Measurements from ENCODE around the gene CLCN4.

Gene CLCN4

DNA sequence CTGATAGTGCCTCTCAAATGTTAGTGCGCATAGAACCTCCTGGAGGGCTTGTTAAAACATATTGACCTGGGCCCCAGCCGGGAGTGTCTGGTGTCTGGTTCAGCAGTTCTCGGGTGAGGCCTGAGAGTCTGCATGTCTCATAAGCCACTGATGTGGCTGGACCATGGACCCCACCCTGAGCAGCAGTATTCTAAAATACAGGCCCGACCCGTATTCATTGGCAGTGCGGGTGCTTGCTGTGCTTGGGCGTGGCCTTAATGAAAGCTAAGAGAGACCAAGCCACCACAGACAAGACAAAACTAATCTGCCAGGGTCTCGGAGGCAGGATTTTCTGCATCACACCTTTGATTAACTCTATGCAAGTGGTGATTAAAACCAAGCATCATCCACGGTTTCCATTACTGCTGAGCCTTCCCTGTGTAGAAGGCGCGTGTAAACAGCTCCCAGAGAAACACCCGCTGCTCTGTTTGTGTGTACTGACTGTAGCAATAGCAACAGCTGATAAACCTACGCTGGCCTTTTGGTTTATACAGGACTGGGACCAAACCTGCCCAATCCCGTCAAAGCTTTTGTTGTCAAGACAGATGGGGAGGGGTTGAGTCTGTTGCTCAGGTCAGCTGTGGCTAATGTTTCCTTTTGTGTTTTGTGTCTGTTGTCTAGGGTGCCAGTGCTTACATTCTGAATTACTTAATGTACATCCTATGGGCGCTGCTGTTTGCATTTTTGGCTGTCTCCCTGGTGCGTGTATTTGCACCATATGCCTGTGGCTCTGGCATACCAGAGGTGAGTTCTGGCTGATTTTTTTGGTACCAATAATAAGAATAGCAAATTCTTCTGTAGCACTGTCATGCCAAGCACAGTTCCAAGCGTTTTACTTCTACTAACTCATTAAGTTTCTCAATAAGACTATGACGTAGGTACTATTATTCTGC, 40.8 kb downstream of the CLCN4 start:
- no peak for DNase-seq (ENCODE audit: low read depth)

DNA sequence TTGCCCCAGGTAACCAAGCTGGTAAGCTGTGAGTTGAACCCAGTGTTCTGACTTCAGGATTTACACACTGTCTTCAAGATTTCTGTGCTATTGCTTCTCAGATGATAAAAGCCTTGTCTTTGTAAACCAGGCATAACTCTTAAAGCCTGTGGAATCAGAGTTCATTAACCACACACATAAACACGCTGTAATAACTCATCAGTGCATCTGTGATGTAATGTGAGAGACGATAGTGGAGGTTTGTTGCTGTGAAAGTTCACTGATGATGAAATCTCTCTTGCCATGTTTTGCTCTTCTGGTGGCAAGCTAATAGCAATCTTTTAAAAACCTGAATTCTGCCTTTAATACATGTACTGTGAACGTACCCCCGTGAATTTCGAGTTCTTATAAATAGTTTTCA, 41.5 kb downstream of the CLCN4 start:
- DNase-seq (ENCODE audit: low read depth): no peak

DNA sequence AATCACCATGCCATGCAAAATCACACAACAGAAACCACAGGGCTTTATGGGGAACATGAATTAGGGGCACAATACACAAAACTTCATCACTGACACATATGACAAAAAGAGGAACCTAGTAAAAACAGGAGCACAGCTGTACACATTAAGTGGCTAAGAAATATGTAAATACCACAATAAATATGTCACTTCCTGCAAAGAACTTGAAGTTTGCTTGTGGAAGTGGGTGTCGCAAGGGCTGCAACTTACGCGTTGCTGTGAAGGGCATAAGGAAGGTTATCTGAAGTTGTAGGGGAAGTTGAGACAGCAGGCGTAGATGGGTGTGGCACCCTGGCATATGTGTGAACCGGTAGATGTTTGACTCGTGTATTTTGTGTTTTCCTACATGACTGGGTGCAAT, 42.4 kb downstream of the CLCN4 start:
- DNase-seq (ENCODE audit: low read depth): no peak

DNA sequence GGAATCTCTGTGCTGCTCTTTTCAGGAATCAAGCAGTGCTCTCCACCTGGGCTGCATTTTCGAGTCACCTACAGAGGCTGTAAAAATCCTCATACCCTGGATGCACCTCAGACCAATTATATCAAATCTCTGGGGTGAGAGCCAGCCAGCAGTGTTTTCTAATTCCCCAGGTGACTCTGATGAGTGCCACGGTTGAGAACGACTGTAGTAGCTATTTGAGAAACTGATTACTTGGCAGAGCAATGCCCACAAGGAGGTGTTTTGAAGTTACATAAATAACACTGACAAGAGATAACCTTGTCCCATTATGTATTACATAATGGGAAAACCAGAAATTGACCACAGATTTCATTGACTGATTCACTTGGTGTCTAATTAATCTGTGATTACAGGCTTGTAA, 46.8 kb downstream of the CLCN4 start:
- no peak for DNase-seq (ENCODE audit: low read depth)

DNA sequence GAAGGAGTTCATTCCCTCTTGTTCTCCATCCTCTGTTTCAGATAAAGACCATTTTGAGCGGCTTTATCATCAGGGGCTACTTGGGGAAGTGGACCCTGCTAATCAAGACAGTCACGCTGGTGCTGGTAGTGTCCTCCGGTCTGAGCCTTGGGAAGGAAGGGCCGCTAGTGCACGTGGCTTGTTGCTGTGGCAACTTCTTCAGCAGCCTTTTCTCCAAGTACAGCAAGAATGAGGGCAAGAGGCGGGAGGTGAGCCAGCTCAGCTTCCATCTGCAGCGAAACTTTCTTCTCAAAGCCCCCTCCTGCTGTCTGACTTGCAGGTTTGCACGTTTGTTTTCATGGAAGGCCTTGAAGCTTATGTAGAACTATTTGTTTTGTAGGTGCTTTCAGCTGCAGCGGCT, 49.5 kb downstream of the CLCN4 start:
- DNase-seq (ENCODE audit: low read depth): no peak

DNA sequence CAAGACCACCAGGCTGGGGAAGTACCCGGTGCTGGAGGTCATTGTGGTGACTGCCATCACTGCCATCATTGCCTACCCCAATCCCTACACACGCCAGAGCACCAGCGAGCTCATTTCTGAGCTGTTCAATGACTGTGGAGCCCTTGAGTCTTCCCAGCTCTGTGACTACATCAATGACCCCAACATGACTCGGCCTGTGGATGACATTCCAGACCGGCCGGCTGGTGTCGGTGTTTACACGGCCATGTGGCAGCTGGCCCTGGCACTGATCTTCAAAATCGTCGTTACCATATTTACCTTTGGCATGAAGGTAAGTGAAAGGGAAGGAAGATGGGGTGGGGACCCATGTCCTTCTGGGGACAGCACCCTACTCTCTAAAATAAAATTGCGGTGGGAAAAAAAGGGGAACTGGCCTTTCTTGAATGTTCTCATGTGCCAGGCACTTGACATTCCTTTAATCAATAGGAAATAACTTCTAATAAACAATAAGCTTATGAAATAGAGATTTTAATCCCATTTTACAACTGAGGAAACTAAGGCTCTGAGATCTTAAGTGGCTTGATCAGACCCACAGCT, 51.6 kb downstream of the CLCN4 start:
- DNase-seq (ENCODE audit: low read depth): no peak

DNA sequence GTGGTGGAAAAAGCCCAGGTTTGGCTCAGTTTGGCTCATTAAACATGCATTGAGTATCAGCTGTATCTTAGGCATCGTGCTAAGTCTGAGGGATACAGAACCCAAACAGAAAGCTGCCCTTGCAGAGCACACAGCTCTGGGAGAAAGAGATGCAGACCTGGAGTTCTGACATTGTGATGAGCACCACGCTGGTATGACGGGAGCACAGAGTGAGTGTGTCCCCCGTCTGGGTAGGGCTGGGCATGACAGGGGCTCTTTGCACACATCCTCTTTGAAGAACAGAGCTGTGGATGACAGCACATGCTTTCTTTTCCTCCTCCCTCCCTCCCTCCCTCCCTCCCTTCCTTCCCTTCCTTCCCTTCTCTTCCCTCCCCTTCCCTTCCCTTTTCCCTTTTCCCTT, 52.2 kb downstream of the CLCN4 start:
- no peak for DNase-seq (ENCODE audit: low read depth)

DNA sequence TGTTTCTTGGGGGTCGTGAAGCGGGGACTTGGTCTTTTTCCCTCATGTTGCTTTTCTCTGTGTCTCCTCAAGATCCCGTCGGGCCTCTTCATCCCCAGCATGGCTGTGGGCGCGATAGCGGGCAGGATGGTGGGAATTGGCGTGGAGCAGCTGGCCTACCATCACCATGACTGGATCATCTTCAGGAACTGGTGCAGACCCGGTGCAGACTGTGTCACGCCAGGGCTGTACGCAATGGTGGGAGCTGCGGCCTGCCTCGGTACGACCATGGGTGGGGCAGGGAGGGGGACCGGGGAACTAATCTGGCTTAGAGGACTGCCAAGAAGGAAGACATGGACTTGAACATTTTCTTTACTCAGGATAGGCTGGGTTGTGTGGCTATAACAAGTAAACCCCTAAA, 55.6 kb downstream of the CLCN4 start:
- DNase-seq (ENCODE audit: low read depth): no peak

DNA sequence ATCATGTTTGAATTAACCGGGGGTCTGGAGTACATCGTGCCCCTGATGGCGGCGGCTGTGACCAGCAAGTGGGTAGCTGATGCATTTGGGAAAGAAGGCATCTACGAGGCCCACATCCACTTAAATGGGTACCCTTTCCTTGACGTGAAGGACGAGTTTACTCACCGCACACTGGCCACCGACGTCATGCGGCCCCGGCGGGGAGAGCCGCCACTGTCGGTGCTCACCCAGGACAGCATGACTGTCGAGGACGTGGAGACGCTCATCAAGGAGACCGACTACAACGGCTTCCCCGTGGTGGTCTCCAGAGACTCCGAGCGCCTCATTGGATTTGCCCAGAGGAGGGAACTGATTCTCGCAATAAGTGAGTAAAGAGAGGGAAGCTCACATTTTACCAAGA, 56.9 kb downstream of the CLCN4 start:
- DNase-seq (ENCODE audit: low read depth): no peak

DNA sequence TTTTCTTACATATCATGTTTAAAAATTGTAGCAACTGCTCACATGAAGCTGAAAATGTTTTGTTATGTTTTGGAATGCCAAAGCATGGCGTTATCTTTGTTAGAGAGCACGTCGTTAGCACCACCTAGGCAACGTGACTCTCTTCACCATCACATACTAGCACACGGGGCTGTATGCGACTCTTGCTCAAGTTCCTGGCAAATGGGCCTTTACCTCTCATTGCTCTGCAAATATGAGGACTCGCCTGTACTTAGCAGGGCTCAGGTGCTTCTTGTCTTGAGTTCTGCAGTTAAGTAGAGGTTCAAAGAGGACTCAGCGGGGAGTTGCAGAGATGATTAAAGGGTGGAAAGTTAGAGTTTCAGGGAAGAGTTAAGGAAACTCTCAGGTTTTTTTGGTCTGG, 59.4 kb downstream of the CLCN4 start:
- no peak for DNase-seq (ENCODE audit: low read depth)

DNA sequence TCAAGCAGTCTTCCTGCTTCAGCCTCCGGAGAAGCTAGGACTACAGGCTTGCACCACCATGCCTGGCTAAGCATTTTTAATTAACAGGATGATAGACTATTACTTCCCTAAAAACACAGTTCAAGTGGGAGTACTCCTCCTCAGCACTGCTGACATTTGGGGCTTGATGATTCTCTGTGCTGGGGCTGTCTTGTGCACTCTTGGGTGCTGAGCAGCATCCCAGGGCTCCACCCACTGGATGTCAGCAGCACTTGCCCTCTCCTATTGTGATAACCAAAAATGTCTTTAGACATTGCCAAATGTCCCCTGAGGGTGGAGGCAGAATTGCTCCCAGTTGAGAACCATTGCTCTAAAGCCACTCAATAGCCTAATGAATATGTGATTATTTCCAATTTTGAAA, 60.4 kb downstream of the CLCN4 start:
- no peak for DNase-seq (ENCODE audit: low read depth)

DNA sequence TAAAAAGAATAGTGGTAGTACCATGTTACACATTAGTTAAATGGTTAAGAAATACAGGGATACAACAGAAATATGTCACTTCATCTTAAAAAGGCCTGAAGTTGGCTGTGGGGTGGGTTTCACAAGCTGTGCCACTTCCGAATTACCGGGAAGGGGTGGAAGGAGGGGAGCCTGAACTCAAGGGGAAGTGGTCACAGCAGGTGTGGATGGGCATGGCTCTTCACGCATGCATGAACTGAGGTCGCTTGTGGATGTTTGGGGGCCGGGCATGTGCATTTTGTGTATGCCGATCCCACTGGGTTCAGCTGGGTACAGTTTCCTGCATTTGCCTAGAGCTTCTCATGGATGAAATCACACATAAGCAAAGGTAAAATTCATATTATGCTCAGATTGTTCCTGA, 64.9 kb downstream of the CLCN4 start:
- no peak for DNase-seq (ENCODE audit: low read depth)

DNA sequence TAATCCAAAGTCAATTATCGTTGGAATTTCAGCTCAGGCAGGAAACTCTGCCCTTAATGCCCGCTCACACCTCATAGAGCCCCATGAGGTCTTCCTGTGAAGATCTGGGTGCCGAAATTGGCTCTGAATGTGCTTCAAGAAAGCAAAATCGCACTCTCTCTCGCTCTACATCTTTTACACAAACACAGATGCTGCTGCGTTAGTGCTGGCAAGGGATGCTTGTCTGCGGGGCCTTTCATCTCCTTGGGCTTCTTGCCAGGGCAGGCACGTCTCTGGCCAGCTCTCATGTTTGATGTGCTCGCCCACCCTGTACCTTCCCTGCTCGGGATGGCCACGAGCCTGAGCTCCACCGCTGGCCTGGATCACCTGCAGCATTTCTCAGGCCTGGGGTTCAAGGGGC, 66.5 kb downstream of the CLCN4 start:
- DNase-seq (ENCODE audit: low read depth): no peak

DNA sequence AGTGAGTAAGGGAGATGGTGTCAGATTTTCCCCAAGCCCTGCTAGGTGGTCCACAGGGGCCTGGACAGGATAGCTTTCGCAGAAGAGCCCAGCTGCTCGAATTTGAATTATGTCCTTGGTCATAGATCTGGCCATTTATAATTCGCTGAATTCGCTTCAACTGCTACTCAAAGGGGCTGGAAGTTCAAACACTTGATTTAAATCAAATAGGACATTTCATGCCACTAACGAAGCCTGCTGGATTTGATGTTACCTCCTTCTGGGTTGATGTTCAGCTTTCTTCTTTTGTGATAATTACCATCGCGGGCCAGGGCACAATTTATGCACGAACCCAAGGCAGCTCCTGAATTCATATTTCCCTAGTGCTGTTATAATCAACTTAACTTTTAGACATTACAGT, 67.0 kb downstream of the CLCN4 start:
- DNase-seq (ENCODE audit: low read depth): no peak

DNA sequence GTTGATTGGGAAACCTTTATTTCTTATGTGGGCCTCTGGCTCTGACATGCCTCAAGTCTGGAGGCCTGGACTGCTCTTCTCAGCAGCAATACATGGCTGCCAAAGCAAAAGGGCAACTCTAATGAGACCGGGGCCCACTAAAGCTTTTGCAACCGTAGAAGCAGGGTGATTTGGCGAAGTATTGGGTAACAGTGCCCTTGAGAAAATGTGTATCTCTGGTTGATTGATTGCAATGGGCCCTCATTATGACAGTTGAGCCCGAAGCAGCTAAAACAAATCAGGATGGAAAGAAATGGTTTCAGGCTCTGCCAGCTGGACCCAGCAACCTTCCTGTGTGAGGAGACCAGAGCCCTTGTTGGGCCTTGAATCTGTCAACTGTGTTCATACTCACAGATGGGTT, 73.4 kb downstream of the CLCN4 start:
- DNase-seq (ENCODE audit: low read depth): no peak

DNA sequence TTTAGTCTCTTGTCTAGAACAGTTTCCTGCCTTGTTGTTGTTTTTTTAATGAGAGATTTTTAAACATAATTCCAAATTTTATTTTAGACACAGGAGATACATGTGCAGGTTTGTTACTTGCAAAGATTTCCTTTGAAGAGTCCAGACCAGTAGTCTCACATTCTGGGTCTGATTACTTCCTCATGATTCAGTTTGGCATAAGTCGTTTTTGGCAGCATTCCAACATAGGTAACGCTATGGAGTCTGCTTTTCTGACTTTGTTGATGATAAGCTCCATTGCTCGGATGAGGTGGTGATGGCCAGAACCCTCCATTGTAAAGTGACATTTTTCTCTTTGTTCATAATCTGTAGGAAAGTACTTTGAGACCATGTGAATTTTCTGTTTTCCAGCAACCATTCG, 74.7 kb downstream of the CLCN4 start:
- DNase-seq (ENCODE audit: low read depth): no peak

DNA sequence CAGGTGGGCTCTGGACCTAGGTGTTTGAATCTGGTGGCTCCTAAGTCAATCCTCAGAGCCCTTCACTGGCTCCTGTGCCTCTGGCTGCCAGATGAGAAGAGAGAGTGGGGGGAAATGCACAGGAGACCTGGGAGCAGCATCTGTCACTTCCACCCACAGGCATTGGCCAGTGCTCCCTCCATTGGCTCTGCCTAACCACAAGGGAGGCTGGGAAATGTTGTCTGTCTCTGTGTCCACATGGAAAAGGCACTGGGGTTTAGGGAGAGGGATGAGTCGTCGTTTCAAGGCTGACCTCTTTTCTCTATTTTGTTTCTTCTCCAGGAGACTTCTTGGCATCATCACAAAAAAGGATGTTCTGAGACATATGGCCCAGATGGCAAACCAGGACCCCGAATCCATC, 76.4 kb downstream of the CLCN4 start:
- no peak for DNase-seq (ENCODE audit: low read depth)

DNA sequence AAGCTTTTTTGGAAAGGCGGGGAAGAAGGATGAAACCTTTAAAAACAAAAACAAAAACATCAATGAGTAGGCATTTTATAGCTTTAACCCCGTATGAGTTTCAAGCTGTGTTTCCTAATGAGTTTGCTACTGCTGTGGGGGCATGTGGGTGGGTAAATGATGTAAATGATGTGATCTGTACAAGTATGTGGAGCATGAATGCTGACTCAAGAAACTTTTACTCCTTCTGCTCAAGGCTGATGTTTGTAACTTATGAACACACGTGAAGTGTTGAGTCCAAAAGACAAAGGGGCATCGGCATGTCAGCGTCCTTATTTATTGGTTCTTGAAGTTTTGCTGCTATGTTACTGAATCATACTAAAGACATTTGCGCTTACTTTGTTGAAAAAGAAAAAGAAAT, 76.9 kb downstream of the CLCN4 start:
- DNase-seq (ENCODE audit: low read depth): no peak

DNA sequence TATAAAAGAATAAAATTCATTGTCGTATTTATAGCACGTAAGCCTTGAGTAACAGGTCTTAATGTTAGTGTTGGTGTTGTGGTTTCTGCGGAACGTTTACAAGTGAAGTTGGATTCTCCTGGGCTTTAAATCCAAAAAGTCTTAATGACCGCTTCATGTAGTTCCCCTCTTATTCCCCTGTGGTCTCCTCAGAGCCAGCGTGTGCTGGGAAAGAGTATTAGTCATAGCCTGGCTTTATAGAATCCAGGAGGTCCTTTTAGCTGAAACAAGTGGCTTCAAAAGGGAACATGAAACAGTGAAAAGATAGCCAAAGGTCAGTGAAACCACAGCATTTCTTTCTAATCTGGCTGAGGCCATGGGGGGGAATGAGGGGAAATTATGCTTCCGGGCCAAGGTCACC, 79.1 kb downstream of the CLCN4 start:
- no peak for DNase-seq (ENCODE audit: low read depth)

DNA sequence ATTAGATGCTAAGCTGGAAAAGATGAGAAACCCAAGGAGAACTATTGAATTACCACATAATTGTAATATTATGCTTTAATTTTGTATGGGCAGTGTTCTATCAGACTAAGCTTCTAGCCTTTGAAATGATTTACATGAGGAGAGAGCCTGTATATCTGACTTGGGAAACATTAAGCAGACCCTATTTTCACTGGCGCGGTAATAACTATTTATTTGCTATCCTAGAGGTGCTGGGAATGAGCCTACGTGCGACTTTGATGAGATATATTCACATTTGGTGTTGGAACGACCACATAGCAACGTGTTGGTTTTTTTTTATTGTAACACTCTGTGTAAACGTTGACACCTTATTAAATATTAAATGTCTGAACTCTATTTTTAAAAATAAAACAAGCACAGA, 80.5 kb downstream of the CLCN4 start:
- no peak for DNase-seq (ENCODE audit: low read depth)

DNA sequence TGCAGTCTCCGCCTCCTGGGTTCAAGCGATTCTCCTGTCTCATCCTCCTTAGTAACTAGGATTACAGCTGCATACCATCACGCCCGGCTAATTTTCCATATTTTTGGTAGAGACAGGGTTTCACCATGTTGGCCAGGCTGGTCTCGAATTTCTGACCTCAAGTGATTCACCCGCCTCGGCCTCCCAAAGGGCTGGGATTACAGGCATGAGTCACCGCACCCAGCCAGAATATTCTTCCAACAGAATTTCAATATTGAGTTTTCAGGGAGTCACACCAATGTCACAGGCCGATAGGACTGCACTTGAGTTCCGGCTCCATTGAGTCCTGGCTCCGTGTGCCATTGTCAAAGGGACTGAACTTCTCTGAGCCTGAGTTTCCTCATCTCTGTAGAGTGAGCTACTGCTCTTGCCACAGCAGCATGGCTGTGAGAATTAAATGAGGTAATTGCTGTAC, 82.9 kb downstream of the CLCN4 start:
- DNase-seq (ENCODE audit: low read depth): no peak

DNA sequence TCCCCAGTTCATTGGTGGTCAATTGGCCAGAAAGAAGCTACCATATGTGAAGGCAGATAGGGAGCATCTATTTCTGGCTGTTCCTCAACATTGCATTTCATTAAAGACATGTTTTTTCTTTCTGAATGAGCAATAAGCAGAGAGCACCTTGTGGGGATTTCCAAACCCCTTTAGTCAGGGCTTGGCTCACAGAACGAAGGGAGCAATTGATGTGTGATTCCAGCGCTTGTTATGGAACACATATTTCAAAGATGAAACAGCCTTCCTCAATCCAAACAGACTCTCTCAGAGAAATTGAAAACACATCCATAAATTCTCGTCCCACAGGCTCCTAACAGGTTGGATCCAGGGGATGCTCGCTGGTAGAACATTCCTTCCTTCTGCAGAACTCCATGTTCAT, 84.1 kb downstream of the CLCN4 start:
- DNase-seq (ENCODE audit: low read depth): no peak

DNA sequence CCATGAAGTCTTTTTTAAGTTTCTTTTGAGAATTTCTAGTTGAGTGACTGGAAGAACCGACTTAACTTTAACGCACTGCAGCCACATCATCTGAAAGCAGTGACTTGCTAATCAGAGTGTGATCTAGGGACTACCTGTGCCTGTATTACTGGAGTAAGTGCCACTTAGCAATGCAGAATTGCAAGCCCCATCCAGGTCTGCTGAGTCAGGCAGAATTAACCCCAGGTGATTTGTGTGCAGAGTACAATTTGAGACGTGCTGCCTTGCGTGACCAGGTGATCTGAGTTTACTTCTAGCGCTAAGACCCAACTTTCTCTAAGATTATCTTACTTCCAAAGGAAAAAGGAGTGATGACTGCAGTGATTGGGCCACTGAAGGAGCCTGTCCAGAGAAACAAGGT, 85.3 kb downstream of the CLCN4 start:
- no peak for DNase-seq (ENCODE audit: low read depth)

DNA sequence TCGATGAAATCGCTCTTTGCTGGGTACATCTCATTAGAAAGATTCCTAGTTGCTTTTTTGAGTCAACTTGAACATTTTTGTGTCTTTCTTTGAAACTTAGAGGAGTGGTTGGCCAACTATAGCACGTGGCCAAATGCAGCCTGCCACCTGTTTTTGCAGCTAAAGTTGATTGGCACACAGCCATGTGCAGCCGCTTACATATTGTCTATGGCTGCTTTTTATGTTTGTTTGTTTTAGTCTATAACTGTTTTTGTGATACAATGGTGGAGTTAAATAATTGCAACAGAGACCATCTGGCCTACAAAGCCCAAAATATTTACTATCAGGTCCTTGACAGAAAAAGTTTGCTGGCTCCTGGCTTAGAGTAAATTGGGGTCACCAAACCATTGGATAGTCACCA, 86.3 kb downstream of the CLCN4 start:
- no peak for DNase-seq (ENCODE audit: low read depth)

Data from stimulated activated CD8-positive, alpha-beta memory T cell treated with anti-CD3 and anti-CD28 coated beads, Interleukin-12 subunit alpha, Interleukin-12 subunit beta, amount 100 ng/mL, for 1 hour (primary cell).